Activated naive CD4-positive, alpha-beta T cell treated with anti-CD3 and anti-CD28 coated beads, Interleukin-2, amount 10 ng/mL, durations not matched to agents 7 days and 5 days (primary cell): ENCODE measurements around the gene PHLDA3.

Experiments used
- CTCF ChIA-PET: fragments of 350-600 bp; sonication (Branson Sonifier 250); formaldehyde crosslinking; loops from one replicate; lab custom pipeline; 2021; ENCODE audit warnings: antibody characterized with exemption; lab: Charles Lee
- DNase-seq: peaks from one replicate; pipeline ENCODE4 v3.0.0-alpha.2; 2020
- H3K27ac Mint-ChIP-seq: one replicate; pipeline ENCODE4 v1.8.0; 2021; ENCODE audit warnings: mild to moderate bottlenecking, moderate library complexity, mixed read lengths
- H3K27me3 Mint-ChIP-seq: one replicate; pipeline ENCODE4 v1.8.0; 2021; ENCODE audit warnings: mild to moderate bottlenecking, mixed read lengths
- H3K36me3 Mint-ChIP-seq: one replicate; pipeline ENCODE4 v1.8.0; 2021; ENCODE audit warnings: mixed read lengths
- H3K4me1 Mint-ChIP-seq: one replicate; pipeline ENCODE4 v1.8.0; 2021; ENCODE audit warnings: mixed read lengths
- H3K4me3 Mint-ChIP-seq: one replicate; pipeline ENCODE4 v1.8.0; 2021; ENCODE audit warnings: mild to moderate bottlenecking, moderate library complexity, mixed read lengths
- H3K9me3 Mint-ChIP-seq: one replicate; pipeline ENCODE4 v1.8.0; 2021; ENCODE audit warnings: mixed read lengths

The PHLDA3 gene

DNA sequence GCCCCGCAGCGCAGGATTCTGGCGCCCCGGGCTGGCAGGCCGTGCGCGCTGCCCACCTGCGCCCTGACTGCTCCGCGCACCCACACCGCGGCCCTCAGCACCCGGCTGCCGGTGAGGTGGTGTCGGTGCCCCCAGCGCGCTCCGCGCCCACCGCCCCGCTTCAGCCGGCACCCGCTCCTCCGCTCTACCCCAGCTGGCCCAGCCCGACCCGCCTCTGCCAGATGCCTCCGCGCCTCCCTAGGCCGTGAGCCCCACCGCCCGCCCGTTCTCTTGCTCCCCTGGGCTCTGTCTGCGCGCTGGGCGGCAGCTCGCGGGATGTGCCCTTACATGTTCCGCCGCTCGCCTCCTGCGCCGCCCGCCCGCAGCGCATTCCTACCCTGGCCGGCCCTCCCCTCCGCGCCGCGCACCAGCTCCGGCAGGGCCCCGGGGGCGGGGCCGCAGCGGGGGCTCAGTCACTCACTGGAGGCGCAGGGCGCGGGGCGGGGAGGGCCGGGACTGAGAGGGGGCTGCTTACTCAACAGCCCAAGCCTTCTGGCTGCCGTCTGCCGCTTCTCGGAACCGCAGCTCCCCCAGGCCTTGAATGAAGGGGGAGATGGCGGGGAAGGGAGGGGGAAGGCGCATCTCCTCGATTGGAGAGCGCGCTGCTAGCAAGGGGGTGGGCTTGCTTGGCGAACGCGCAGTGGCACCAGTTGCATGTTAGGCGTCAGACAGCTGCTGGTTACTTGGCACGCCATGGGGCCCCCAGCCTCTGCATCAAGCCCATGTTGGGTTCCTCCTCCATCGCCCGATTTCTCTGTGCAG, at the start of gene PHLDA3:
Gene PHLDA3, minus strand, starts transcription at position 345 of the 801 bp plus-strand sequence. CDS start 402 bp downstream, outside the sequence.
- Mint-ChIP-seq H3K4me3 (peak within 1 kb of the TSS; percentile 86), H3K9me3 (no peaks in the 10 kb centered on the region), H3K4me1 (peaks cover 26% of the 10 kb centered on the region), H3K27ac (peak within 1 kb of the TSS; percentile 80), H3K36me3 (peaks cover 12% of the 10 kb centered on the region), H3K27me3 (peaks cover 65% of the 10 kb centered on the region)
- CTCF ChIA-PET: interaction anchor here (1.0 to 3.2 kb wide), 8 partner anchors 12 to 44 kb away, joined by 3 to 32 read pairs (median 5); no protein-coding TSS in a partner anchor
- peak; percentile 80 for DNase-seq

DNA sequence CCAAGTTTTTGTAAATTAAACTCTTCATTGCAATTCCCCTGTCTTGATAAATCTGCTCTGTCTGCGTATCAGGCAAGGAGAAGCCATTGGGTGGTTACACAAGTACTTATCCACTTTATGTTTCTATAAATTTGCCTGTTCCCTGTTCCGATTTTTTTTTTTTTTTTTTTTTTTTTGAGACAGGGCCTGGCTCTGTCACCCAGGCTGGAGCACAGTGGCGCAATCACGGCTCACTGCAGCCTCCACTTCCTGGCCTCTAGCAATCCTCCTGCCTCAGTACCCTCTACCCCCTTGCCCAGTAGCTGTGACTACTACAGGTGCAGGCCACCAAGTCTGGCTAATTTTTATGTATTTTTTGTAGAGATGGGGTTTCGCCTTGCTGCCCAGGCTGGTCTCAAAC, 49.1 kb upstream of the PHLDA3 start:
- Mint-ChIP-seq H3K27me3 (no peaks in the 10 kb centered on the region), H3K27ac (no peak overlapping the region), H3K36me3 (peaks cover 4% of the 10 kb centered on the region), H3K9me3 (no peaks in the 10 kb centered on the region), H3K4me1 (no peaks in the 10 kb centered on the region), H3K4me3 (no peak overlapping the region)
- CTCF ChIA-PET: interaction anchor here (1.3 to 12.0 kb wide), 2 partner anchors 34 to 70 kb away, joined by 5 to 349 read pairs; no protein-coding TSS in a partner anchor
- no peak for DNase-seq

DNA sequence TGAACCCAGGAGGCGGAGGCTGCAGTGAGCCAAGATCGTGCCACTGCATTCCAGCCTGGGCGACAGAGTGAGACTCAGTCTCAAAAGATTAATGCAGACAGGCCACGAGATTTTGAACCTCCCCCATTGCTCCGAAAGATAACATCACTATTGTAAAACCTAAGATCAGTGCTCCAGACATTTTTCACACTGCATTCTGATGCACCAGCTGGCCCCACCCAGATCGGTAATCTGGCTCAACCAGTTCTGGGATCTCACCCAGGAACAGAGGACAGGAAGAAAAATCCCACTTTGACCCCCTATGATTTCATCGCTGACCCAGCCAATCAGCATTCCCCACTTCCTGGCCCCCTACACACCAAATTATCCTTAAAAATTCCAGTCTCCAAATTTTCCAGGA, 48.6 kb upstream of the PHLDA3 start:
- peaks cover 4% of the 10 kb centered on the region for H3K36me3 Mint-ChIP-seq
- no peaks in the 10 kb centered on the region for H3K27me3 Mint-ChIP-seq
- H3K27ac Mint-ChIP-seq: no peak overlapping the region
- no peak overlapping the region for H3K4me3 Mint-ChIP-seq
- no peaks in the 10 kb centered on the region for H3K4me1 Mint-ChIP-seq
- CTCF ChIA-PET: interaction anchor here (1.3 to 12.0 kb wide), 2 partner anchors 33 to 70 kb away, joined by 5 to 349 read pairs; no protein-coding TSS in a partner anchor
- no peak for DNase-seq
- H3K9me3 Mint-ChIP-seq: no peaks in the 10 kb centered on the region

- no peak overlapping the region for H3K27ac Mint-ChIP-seq
- no peak overlapping the region for H3K4me3 Mint-ChIP-seq
- peaks cover 2% of the 10 kb centered on the region for H3K4me1 Mint-ChIP-seq
- H3K27me3 Mint-ChIP-seq: no peaks in the 10 kb centered on the region
- no peaks in the 10 kb centered on the region for H3K36me3 Mint-ChIP-seq
- no peaks in the 10 kb centered on the region for H3K9me3 Mint-ChIP-seq
- CTCF ChIA-PET: interaction anchor here (1.2 to 12.0 kb wide), 7 partner anchors 9 to 69 kb away, joined by 4 to 349 read pairs (median 5); partner anchors contain the start of gene CSRP1
- no peak for DNase-seq
These were observed 47.6 kb upstream of the PHLDA3 start for GRCh38 chr1:201516511-201517127.

DNA sequence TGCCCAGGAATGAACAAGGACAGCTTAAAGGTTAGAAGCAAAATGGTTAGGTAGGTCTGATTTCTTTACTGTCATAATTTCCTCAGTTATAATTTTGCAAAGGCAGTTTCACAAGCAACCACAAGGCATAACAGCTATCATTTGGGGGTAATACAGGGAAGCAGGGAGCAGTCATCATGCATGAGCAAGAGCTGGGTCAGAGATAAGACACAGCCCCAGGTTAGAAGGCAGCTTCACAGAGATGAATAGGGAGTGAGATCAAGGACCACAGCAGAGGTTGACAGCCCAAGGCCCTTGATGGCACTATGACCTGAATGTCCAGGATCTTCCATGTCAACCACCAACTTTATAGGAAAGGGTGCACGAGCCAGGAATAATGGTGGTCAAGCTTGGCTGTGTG, 46.9 kb upstream of the PHLDA3 start:
- no peak overlapping the region for H3K4me3 Mint-ChIP-seq
- no peaks in the 10 kb centered on the region for H3K36me3 Mint-ChIP-seq
- DNase-seq: no peak
- CTCF ChIA-PET: interaction anchor here (0.8 to 12.0 kb wide), 7 partner anchors 8 to 68 kb away, joined by 3 to 349 read pairs (median 5); partner anchors contain the start of gene CSRP1
- no peak overlapping the region for H3K27ac Mint-ChIP-seq
- no peaks in the 10 kb centered on the region for H3K27me3 Mint-ChIP-seq
- H3K4me1 Mint-ChIP-seq: peaks cover 4% of the 10 kb centered on the region
- H3K9me3 Mint-ChIP-seq: no peaks in the 10 kb centered on the region

DNA sequence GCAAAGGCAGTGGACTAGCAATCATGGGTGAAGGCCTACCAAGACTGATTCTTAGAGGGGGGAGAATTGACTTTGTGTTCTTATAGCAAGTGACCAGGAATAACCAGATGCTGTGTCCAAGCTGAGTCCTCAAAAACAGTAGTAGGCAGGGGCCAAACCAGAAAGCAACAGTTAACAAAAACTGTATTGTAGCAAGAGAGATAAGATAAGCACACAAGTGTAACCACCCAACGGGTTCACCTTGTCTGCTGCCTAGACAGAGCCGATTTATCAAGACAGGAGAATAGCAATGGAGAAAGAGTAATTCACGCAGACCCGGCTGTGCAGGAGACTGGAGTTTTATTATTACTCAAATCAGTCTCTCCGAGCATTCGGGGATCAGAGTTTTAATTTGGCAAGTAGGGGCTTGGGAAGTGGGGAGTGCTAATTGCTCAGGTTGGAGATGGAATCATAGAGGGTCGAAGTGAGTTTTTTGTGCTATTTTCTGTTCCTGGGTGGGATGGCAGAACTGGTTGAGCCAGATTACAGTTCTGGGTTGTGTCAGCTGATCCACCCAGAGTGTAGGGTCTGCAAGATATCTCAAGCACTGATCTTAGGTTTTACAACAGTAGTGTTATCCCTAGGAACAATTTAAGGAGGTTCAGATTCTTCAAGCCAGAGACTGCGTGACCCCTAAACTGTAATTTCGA, 46.2 kb upstream of the PHLDA3 start:
- CTCF ChIA-PET: interaction anchor here (0.8 to 12.0 kb wide), 8 partner anchors 8 to 67 kb away, joined by 3 to 349 read pairs (median 6); partner anchors contain the start of gene CSRP1
- peaks cover 4% of the 10 kb centered on the region for H3K4me1 Mint-ChIP-seq
- no peaks in the 10 kb centered on the region for H3K36me3 Mint-ChIP-seq
- no peaks in the 10 kb centered on the region for H3K9me3 Mint-ChIP-seq
- H3K27ac Mint-ChIP-seq: no peak overlapping the region
- H3K4me3 Mint-ChIP-seq: no peak overlapping the region
- DNase-seq: no peak
- H3K27me3 Mint-ChIP-seq: no peaks in the 10 kb centered on the region

- CTCF ChIA-PET: interaction anchor here (1.0 to 12.0 kb wide), 9 partner anchors 9 to 80 kb away, joined by 4 to 349 read pairs (median 21); no protein-coding TSS in a partner anchor
- Mint-ChIP-seq H3K27me3 (no peaks in the 10 kb centered on the region), H3K4me3 (no peak overlapping the region), H3K36me3 (no peaks in the 10 kb centered on the region), H3K9me3 (no peaks in the 10 kb centered on the region), H3K4me1 (peaks cover 10% of the 10 kb centered on the region), H3K27ac (no peak overlapping the region)
- DNase-seq: no peak
These were observed 45.5 kb upstream of the PHLDA3 start for GRCh38 chr1:201514466-201514865.

DNA sequence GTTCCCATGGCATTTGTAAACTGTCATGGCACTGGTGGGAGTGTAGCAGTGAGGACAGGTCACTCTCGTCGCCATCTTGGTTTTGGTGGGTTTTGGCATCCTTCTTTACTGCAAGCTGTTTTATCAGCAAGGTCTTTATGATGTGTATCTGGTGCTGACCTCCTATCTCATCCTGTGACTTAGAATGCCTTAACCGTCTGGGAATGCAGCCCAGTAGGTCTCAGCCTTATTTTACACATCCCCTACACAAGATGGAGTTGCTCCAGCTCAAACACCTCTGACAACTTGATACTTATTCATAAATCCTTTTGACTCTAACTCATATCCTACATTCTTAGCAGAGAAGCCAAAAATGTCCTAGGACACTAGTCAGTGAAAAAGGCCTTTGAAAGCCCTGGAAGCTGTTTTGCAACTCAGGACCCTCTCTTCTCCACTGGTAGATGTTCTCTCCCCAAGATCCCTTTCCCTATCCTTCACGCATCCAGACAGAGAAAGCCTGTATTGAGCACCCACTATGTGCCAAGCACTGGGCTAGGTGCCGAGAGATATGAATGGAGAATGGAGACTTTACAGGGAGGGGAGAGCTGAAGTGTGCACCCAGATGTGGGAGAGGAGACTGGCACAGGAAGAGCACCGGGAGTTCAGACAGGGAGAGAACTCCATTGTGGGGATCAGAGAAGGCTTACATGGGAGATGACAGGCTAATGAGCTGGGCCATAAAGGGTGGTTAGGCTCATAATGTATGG, 44.7 kb upstream of the PHLDA3 start:
- Mint-ChIP-seq H3K4me1 (peaks cover 18% of the 10 kb centered on the region), H3K9me3 (no peaks in the 10 kb centered on the region), H3K27ac (no peak overlapping the region), H3K4me3 (no peak overlapping the region), H3K27me3 (no peaks in the 10 kb centered on the region), H3K36me3 (peaks cover 3% of the 10 kb centered on the region)
- CTCF ChIA-PET: interaction anchor here (0.6 to 12.0 kb wide), 23 partner anchors 9 to 330 kb away, joined by 3 to 349 read pairs (median 4); partner anchors contain the start of gene PHLDA3
- DNase-seq: no peak

DNA sequence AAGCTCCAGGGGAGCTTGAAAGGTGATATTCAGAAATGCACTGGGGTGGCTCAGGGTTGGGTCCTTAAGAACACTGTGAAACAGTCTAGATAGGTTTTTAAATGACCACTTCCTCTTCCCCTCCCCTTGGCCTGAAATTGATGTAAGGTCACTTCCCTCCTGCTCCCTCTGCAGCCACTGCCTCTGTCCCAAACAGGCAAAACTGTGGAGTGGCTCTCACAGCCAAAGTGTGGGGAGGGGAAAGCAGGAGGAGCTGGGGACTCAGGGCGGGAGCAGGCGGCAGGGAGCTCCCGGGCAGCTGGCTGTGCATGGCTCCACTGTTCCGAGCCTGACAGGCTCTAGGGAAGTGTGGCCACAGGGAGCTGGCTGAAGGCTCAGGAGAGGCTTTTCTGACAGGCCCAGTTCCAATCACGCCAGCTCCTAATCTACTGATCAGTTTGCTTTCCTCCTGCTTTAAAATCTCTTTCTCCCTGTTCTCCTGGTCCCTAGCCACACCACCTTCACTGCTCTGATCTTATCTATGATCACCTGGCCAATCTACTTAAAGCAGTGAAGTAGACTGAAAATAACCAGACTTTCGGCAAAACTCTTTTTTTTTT, 43.1 kb upstream of the PHLDA3 start:
- H3K27ac Mint-ChIP-seq: no peak overlapping the region
- no peaks in the 10 kb centered on the region for H3K9me3 Mint-ChIP-seq
- H3K4me1 Mint-ChIP-seq: peaks cover 33% of the 10 kb centered on the region
- H3K4me3 Mint-ChIP-seq: no peak overlapping the region
- peaks cover 3% of the 10 kb centered on the region for H3K36me3 Mint-ChIP-seq
- no peak for DNase-seq
- CTCF ChIA-PET: interaction anchor here (0.6 to 12.0 kb wide), 17 partner anchors 11 to 362 kb away, joined by 3 to 349 read pairs (median 9); partner anchors contain the start of genes NAV1 and PHLDA3
- no peaks in the 10 kb centered on the region for H3K27me3 Mint-ChIP-seq

DNA sequence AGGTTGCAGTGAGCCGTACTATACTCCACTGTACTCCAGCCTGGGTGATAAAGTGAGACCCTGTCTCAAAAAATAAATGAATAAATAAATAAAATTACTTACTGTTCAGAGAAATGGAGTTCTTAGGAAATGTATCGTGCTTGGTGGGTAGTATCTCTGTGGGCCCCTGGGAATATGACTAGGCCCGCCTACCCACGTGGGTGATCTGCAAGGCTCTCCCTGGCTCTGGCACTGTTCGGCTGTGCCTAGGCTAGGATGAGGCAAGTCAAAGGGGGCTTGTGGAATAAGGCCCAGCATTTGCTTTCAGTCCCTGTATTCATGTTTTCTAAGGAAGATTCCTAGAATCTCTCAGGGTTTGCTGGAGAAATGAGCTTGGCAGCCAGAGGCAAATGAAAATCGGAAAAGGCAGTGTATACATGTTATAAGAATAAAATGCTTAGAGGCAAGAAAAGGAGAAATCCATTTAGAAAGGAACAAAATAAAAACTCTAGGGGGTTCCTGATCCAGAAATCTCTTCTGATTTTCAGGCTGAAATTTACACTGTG, 42.5 kb upstream of the PHLDA3 start:
- Mint-ChIP-seq H3K27me3 (no peaks in the 10 kb centered on the region), H3K36me3 (peaks cover 4% of the 10 kb centered on the region), H3K9me3 (no peaks in the 10 kb centered on the region), H3K4me1 (peaks cover 35% of the 10 kb centered on the region), H3K27ac (no peak overlapping the region), H3K4me3 (no peak overlapping the region)
- DNase-seq: no peak
- CTCF ChIA-PET: interaction anchor here (1.0 to 12.0 kb wide), 10 partner anchors 12 to 77 kb away, joined by 3 to 349 read pairs (median 18); partner anchors contain the start of genes NAV1 and PHLDA3

- Mint-ChIP-seq H3K27me3 (no peaks in the 10 kb centered on the region), H3K27ac (no peak overlapping the region), H3K9me3 (no peaks in the 10 kb centered on the region), H3K4me1 (peaks cover 42% of the 10 kb centered on the region), H3K36me3 (peaks cover 4% of the 10 kb centered on the region), H3K4me3 (no peak overlapping the region)
- DNase-seq: no peak
- CTCF ChIA-PET: interaction anchor here (0.6 to 12.0 kb wide), 5 partner anchors 12 to 101 kb away, joined by 3 to 349 read pairs (median 118); no protein-coding TSS in a partner anchor
These were observed 41.7 kb upstream of the PHLDA3 start for GRCh38 chr1:201510734-201511133.

DNA sequence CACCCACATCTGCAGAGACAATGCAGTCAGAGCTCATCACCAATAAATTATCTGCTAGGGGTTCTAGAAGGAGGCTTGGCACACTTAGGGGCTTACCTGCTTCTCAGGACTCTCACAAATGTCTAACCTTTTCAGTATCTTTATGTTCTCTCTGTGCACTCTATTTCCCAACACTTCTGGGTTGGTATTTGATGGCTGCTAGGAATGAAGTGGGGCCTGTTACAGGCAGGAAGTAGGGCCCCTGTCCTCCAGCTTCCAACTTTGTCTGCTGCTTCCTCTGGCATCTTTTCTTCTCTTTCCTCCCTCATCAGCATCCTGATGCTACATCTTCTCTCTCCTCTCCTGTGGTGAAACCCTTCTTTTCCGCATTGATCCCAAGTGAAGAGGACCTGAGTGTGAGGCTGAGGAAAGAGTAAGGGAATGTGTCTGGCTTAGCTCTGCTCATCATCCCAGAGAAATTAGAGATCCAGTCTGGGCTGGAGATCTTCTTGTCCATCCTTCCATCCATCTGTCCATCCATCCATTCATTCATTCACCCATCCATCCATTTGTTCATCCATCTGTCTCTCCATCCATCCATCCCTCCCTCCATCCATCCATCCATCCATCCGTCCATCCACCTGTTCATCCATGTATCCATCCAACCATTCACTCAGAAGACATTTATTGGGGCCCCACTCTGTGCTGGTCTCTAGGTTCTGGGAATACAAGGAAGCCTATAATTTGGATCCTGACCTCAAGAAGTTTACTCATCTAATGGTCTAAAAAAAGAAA, 40.8 kb upstream of the PHLDA3 start:
- no peaks in the 10 kb centered on the region for H3K27me3 Mint-ChIP-seq
- DNase-seq: no peak
- H3K4me3 Mint-ChIP-seq: no peak overlapping the region
- H3K36me3 Mint-ChIP-seq: peaks cover 6% of the 10 kb centered on the region
- CTCF ChIA-PET: interaction anchor here (0.8 to 12.0 kb wide), 5 partner anchors 11 to 75 kb away, joined by 3 to 349 read pairs (median 118); no protein-coding TSS in a partner anchor
- H3K27ac Mint-ChIP-seq: no peak overlapping the region
- H3K4me1 Mint-ChIP-seq: peaks cover 52% of the 10 kb centered on the region
- no peaks in the 10 kb centered on the region for H3K9me3 Mint-ChIP-seq
